HG03039 (cell line): Measurements from ENCODE around the gene SYK.

Experiments
- ATAC-seq: cut with Tn5 transposase; IDR thresholded peaks from one replicate; pipeline ENCODE4 v1.9.1; 2021; ENCODE audit warnings: mild to moderate bottlenecking, moderate library complexity; ENCODE audit not compliant: unreplicated experiment

SYK gene

GRCh38 chr9:90821697-90822096 is 20.1 kb downstream of the SYK start:
- ATAC-seq: no peak

- no peak for ATAC-seq
Observed at GRCh38 chr9:90822866-90823265, 21.2 kb downstream of the SYK start.

GRCh38 chr9:90825586-90825985 is 24.0 kb downstream of the SYK start:
- ATAC-seq: no peak

- ATAC-seq: no peak
Observed at GRCh38 chr9:90826326-90827020, 24.9 kb downstream of the SYK start.

GRCh38 chr9:90827181-90827871 is 25.7 kb downstream of the SYK start:
- peak; percentile 43 for ATAC-seq

GRCh38 chr9:90830051-90830450 is 28.4 kb downstream of the SYK start:
- ATAC-seq: no peak

GRCh38 chr9:90830977-90831376 is 29.4 kb downstream of the SYK start:
- no peak for ATAC-seq

- ATAC-seq: no peak
Observed at GRCh38 chr9:90832261-90832660, 30.6 kb downstream of the SYK start.

- ATAC-seq: no peak
Observed at GRCh38 chr9:90834828-90835595, 33.4 kb downstream of the SYK start.

GRCh38 chr9:90836411-90837080 is 34.9 kb downstream of the SYK start:
- no peak for ATAC-seq

- ATAC-seq: no peak
Observed at GRCh38 chr9:90838098-90838497, 36.5 kb downstream of the SYK start.

- no peak for ATAC-seq
Observed at GRCh38 chr9:90838581-90839154, 37.0 kb downstream of the SYK start.

- ATAC-seq: no peak
Observed at GRCh38 chr9:90839183-90839728, 37.6 kb downstream of the SYK start.

- no peak for ATAC-seq
Observed at GRCh38 chr9:90840696-90841095, 39.1 kb downstream of the SYK start.

GRCh38 chr9:90841213-90841612 is 39.6 kb downstream of the SYK start:
- ATAC-seq: no peak

GRCh38 chr9:90841615-90842014 is 40.0 kb downstream of the SYK start:
- no peak for ATAC-seq

GRCh38 chr9:90842176-90842777 is 40.7 kb downstream of the SYK start:
- ATAC-seq: no peak

GRCh38 chr9:90842996-90843395 is 41.4 kb downstream of the SYK start:
- no peak for ATAC-seq

GRCh38 chr9:90843525-90843924 is 41.9 kb downstream of the SYK start:
- ATAC-seq: no peak

- no peak for ATAC-seq
Observed at GRCh38 chr9:90844326-90844725, 42.7 kb downstream of the SYK start.
